ENCODE data around the gene TNS1. TPM values are rescaled to one million over a fixed set of nuclear protein-coding genes. Genes with fewer than 3 reads are reported as not detected.

The TNS1 gene
- total RNA-seq, 1 donor from 2014 or later, result 0.13 TPM

DNA sequence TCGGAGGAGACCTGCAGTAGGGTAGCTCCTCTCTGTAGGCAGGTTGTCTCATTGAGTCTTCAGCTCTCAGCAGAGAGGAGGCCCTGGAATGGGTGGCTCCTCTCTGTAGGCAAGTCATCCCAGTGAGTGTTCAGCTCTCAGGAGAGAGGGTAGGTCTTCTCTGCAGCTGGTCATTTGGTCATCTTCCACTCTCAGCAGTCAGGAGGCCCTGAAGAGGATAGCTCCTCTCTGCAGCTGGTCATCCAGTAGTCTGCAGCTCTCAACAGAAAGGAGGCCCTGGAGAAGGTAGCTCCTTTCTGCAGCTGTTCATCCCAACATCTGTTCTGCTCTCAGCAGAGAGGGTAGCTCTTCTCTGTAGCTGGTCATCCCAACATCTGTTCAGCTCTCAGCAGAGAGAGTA is 40.3 kb upstream of the TNS1 start:
- no peaks in the 10 kb centered on the region for H3K36me3 Mint-ChIP-seq (ENCODE audit: low read depth)
- H3K27me3 Mint-ChIP-seq, result peaks cover 17% of the 10 kb centered on the region
- DNase-seq (no peak), ATAC-seq (ENCODE audit: low read depth) (no peak)
- peaks cover 8% of the 10 kb centered on the region for H3K9me3 Mint-ChIP-seq
- POLR2A ChIA-PET, result no interaction called here
- intact Hi-C loops (cut with micrococcal nuclease), result no loop called here
- H3K4me3 Mint-ChIP-seq, result no peak overlapping the region
- H3K27ac Mint-ChIP-seq, result no peak overlapping the region
- TF ChIP-seq CTCF (IDR thresholded peaks at IDR 0.05), result no peak
- H3K4me1 Mint-ChIP-seq, result peaks cover 7% of the 10 kb centered on the region
- CTCF ChIA-PET, result interaction anchor here (2.8 kb wide), 1 partner anchor 257 kb away, joined by 10 read pairs; no protein-coding TSS in a partner anchor

DNA sequence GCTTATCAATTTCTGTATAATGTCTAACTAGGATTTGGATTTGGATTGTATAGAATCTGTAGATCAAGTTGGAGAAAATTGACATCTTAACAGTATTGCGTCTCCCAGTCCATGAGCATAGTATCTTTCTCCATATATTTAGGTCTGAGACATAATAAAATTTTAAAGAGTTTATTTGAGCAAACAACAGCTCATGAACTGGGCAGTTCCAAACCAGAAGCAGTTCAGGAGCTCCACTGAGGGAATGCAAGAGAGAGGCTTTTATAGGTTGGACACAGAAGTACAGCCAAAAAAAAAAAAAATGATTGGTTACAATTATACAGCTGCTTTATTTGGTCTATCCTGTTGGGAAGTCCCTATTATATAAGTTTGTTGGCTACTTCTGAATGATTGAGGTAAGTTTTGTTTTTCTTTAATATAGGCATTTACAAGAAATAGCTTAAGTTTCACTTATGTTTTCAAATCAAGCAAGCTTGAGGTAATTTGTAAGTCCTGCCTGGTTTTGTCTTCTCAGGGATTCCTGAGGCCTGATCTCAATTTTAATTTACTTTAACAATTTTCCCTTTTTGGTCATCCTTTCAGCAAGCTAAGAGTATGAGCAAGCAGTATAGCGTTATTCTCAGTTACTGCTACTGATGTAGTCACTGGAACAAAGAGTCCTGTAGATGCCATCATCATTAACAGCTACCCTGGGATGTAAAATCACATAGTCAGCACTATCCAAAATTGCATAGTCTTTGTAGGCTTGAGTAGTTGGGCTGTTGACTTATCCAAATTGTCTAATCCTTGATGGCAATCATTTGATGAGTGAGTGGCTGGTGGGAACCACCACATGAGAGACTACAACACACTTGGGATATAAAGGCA is 38.7 kb upstream of the TNS1 start:
- H3K4me3 Mint-ChIP-seq, result no peak overlapping the region
- no peak for DNase-seq
- H3K36me3 Mint-ChIP-seq (ENCODE audit: low read depth), result no peaks in the 10 kb centered on the region
- no peak overlapping the region for H3K27ac Mint-ChIP-seq
- CTCF ChIA-PET, result interaction anchor here (2.8 kb wide), 1 partner anchor 255 kb away, joined by 10 read pairs; no protein-coding TSS in a partner anchor
- POLR2A ChIA-PET, result no interaction called here
- no peak for TF ChIP-seq CTCF (IDR thresholded peaks at IDR 0.05)
- peaks cover 21% of the 10 kb centered on the region for H3K27me3 Mint-ChIP-seq
- H3K9me3 Mint-ChIP-seq, result peaks cover 8% of the 10 kb centered on the region
- ATAC-seq (ENCODE audit: low read depth), result no peak
- intact Hi-C loops (cut with micrococcal nuclease), result no loop called here
- H3K4me1 Mint-ChIP-seq, result peaks cover 4% of the 10 kb centered on the region

DNA sequence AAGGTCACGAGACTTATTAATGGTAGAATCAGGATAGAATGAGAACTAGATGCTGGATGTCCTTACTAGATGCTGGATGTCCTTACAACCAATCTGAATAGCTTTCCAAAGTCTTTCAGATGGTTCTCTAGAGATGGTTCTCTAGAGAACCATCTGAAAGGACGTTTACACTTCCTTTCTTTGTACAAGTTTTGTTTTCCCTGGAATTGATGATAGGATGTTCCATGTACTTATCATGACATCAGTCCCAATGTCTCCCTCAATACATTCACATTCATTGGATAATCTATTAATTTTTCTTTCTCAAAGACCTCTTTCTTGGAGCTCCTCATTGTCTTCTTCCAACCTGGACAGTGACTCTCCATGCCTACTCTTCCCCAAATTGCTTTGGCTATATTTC is 38.1 kb upstream of the TNS1 start:
- intact Hi-C loops (cut with micrococcal nuclease), result no loop called here
- H3K27me3 Mint-ChIP-seq, result peaks cover 21% of the 10 kb centered on the region
- no peak for ATAC-seq (ENCODE audit: low read depth)
- no peaks in the 10 kb centered on the region for H3K36me3 Mint-ChIP-seq (ENCODE audit: low read depth)
- ChIA-PET CTCF (interaction anchor here (2.8 kb wide), 1 partner anchor 255 kb away, joined by 10 read pairs; no protein-coding TSS in a partner anchor), POLR2A (no interaction called here)
- DNase-seq, result no peak
- no peaks in the 10 kb centered on the region for H3K4me1 Mint-ChIP-seq
- no peak for TF ChIP-seq CTCF (IDR thresholded peaks at IDR 0.05)
- no peak overlapping the region for H3K4me3 Mint-ChIP-seq
- peaks cover 8% of the 10 kb centered on the region for H3K9me3 Mint-ChIP-seq
- no peak overlapping the region for H3K27ac Mint-ChIP-seq

DNA sequence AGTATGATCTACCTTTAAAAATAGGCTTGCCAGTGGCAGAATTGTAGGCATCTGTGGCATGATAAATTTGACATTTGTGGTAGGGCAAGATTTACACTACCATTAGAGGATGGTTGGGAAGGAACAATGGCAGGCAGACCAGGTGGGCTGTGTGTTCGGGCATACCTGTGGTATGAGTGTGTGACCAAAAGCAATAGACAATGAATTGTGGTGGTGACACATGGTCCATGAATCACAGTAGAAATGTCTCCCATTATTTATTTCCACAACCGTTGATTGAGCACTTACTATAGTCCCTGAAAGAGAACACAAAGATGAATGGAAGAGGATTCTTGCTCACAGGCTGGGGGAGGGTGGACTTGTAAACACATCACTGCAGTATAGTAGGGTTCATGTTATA is 36.4 kb upstream of the TNS1 start:
- Mint-ChIP-seq H3K27ac (no peak overlapping the region), H3K36me3 (ENCODE audit: low read depth) (no peaks in the 10 kb centered on the region), H3K9me3 (no peaks in the 10 kb centered on the region), H3K27me3 (peaks cover 21% of the 10 kb centered on the region), H3K4me1 (peaks cover 8% of the 10 kb centered on the region), H3K4me3 (no peak overlapping the region)
- no peak for ATAC-seq (ENCODE audit: low read depth)
- no peak for TF ChIP-seq CTCF (IDR thresholded peaks at IDR 0.05)
- CTCF ChIA-PET, result interaction anchor here (1.1 kb wide), 1 partner anchor 254 kb away, joined by 3 read pairs; no protein-coding TSS in a partner anchor
- DNase-seq, result no peak
- intact Hi-C loops (cut with micrococcal nuclease), result no loop called here
- POLR2A ChIA-PET, result no interaction called here

DNA sequence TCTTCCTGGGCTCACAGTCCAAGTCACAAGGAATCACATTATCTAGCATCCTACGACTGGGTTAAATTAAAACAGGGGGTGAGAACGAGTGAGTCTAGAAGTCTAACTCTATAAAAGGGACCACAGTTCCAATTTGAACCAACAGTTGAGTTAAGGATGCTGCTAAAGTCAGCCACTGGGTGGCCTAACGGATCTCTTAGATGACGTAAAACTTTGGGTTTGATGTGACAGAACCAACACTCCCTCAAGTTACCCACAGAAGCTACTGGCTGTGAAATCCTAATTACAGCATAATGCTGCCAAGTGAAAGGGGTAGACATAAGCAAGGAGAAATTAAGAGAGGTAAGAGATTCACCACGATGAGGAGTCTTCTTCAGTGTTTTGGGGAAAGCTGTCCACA is 33.6 kb upstream of the TNS1 start:
- no peak for ATAC-seq (ENCODE audit: low read depth)
- no peak for DNase-seq
- H3K4me1 Mint-ChIP-seq, result peaks cover 10% of the 10 kb centered on the region
- no peak overlapping the region for H3K4me3 Mint-ChIP-seq
- TF ChIP-seq CTCF (IDR thresholded peaks at IDR 0.05), result no peak
- H3K27me3 Mint-ChIP-seq, result peaks cover 18% of the 10 kb centered on the region
- ChIA-PET POLR2A (no interaction called here), CTCF (no interaction called here)
- no peaks in the 10 kb centered on the region for H3K9me3 Mint-ChIP-seq
- no peaks in the 10 kb centered on the region for H3K36me3 Mint-ChIP-seq (ENCODE audit: low read depth)
- no peak overlapping the region for H3K27ac Mint-ChIP-seq
- intact Hi-C loops (cut with micrococcal nuclease), result no loop called here

Measured in activated B cell treated with CpG ODN at 0.5 μM for 24 hours (primary cell).